HepG2 (cell line): ENCODE measurements around the gene AGPAT2. TPM values are rescaled to one million over a fixed set of nuclear protein-coding genes. Genes with fewer than 3 reads are reported as not detected.

Experiments
- ATF7-NPFF ChIP-seq: sonication (generic); formaldehyde crosslinking; IDR thresholded peaks from 2 replicates; pipeline ENCODE4 v1.8.1; 2023; ENCODE audit warnings: mild to moderate bottlenecking, low read depth, missing genetic modification reagents, moderate library complexity
- FLYWCH1 ChIP-seq: sonication (generic); formaldehyde crosslinking; IDR thresholded peaks from 2 replicates; pipeline ENCODE4 v1.8.1; 2023; ENCODE audit warnings: mild to moderate bottlenecking, missing genetic modification reagents
- FOXA1 ChIP-seq, 2 experiments: fragments of 450-650 bp in 1 of 2; sonication (generic) in 1 of 2; formaldehyde crosslinking in 1 of 2; IDR thresholded peaks; 2 replicates each; pipeline versions ENCODE4 v1.4.0 to v1.6.1; 2016 to 2020; ENCODE audit warnings: missing genetic modification reagents in 1 of 2
- HNRNPL ChIP-seq: fragments of 200-400 bp; formaldehyde crosslinking; IDR thresholded peaks from 2 replicates; pipeline ENCODE4 v1.6.1; 2017; ENCODE audit warnings: mild to moderate bottlenecking, low read depth, low read length
- KAT8 ChIP-seq: IDR thresholded peaks from 2 replicates; pipeline ENCODE4 v1.6.1; 2016; ENCODE audit warnings: missing genetic modification reagents, missing compliant biosample characterization
- RFX1 ChIP-seq: fragments of 450-650 bp; IDR thresholded peaks from 2 replicates; pipeline ENCODE4 v1.6.1; 2017
- RFXANK ChIP-seq: IDR thresholded peaks from 2 replicates; pipeline ENCODE4 v1.6.1; 2016
- SMAD3 ChIP-seq: sonication (generic); formaldehyde crosslinking; IDR thresholded peaks from 2 replicates; pipeline ENCODE4 v1.4.0; 2020; ENCODE audit warnings: missing genetic modification reagents
- TCF7L2 ChIP-seq: IDR thresholded peaks from 2 replicates; pipeline ENCODE4 v1.6.1; 2011; ENCODE audit warnings: mild to moderate bottlenecking, low read depth, low read length, moderate library complexity
- ZNF124 ChIP-seq: sonication (generic); formaldehyde crosslinking; IDR thresholded peaks from 2 replicates; pipeline ENCODE4 v1.4.0; 2020; ENCODE audit warnings: missing genetic modification reagents
- ZNF138 ChIP-seq: sonication (generic); formaldehyde crosslinking; IDR thresholded peaks from 2 replicates; pipeline ENCODE4 v1.5.0; 2020; ENCODE audit warnings: mild to moderate bottlenecking, low read depth, missing genetic modification reagents
- ZNF326 ChIP-seq: sonication (generic); formaldehyde crosslinking; IDR thresholded peaks from 2 replicates; pipeline ENCODE4 v1.4.0; 2020; ENCODE audit warnings: missing genetic modification reagents, borderline replicate concordance
- ZNF337 ChIP-seq: sonication (generic); formaldehyde crosslinking; IDR thresholded peaks from 2 replicates; pipeline ENCODE4 v1.5.1; 2020; ENCODE audit warnings: missing genetic modification reagents, low read depth, mild to moderate bottlenecking, borderline replicate concordance
- ZNF354B ChIP-seq: sonication (generic); formaldehyde crosslinking; IDR thresholded peaks from 2 replicates; pipeline ENCODE4 v1.8.0; 2022; ENCODE audit warnings: mild to moderate bottlenecking, missing genetic modification reagents
- ZSCAN12 ChIP-seq: sonication (generic); formaldehyde crosslinking; IDR thresholded peaks from 2 replicates; pipeline ENCODE4 v1.9.0; 2021; ENCODE audit warnings: mild to moderate bottlenecking, missing genetic modification reagents
- ZSCAN22 ChIP-seq: sonication (generic); formaldehyde crosslinking; IDR thresholded peaks from 2 replicates; pipeline ENCODE4 v1.4.0; 2020; ENCODE audit warnings: mild to moderate bottlenecking, missing genetic modification reagents
- ZSCAN25 ChIP-seq: sonication (generic); formaldehyde crosslinking; IDR thresholded peaks from 2 replicates; pipeline ENCODE4 v1.8.0; 2022; ENCODE audit warnings: mild to moderate bottlenecking, missing genetic modification reagents
- polyA plus RNA-seq, 8 experiments: library from polyadenylated mRNA; depleted of rRNA in 3 of 8; stranded (reverse) in 7 of 8; unstranded in 1 of 8; fragments of >200 nt; fragmentation: Illumina TruSeq in 4 of 8; extraction: Trizol in 4 of 8; gene quantifications; 2 replicates each; pipeline versions ENCODE4 v1.2.1 to v1.2.3, GENCODE V29; 2011 to 2016; ENCODE audit warnings: low read depth in 4 of 8, missing spikeins in 1 of 8, mixed read lengths in 1 of 8; ENCODE audit not compliant: insufficient read depth in 1 of 8
- total RNA-seq, 5 experiments: library from RNA; depleted of rRNA; stranded (reverse); fragments of >200 nt; fragmentation: Illumina TruSeq; extraction: Trizol; gene quantifications; 2 replicates each; pipeline ENCODE4 v1.2.3, GENCODE V29; 2016; ENCODE audit warnings: low read depth in 1 of 5
- TF ChIP-seq, protein P1 (sequence below): sonication (generic); formaldehyde crosslinking; IDR thresholded peaks from 2 replicates; pipeline ENCODE4 v1.8.0; 2022; ENCODE audit warnings: mild to moderate bottlenecking, missing genetic modification reagents, moderate library complexity
- TF ChIP-seq, protein P2 (sequence below): sonication (generic); formaldehyde crosslinking; IDR thresholded peaks from 2 replicates; pipeline ENCODE4 v1.4.0; 2020; ENCODE audit warnings: missing genetic modification reagents, borderline replicate concordance
- TF ChIP-seq, protein P3 (sequence below): sonication (generic); formaldehyde crosslinking; IDR thresholded peaks from 2 replicates; pipeline ENCODE4 v1.4.0; 2020; ENCODE audit warnings: missing genetic modification reagents, low read depth, mild to moderate bottlenecking, borderline replicate concordance
- TF ChIP-seq, protein P4 (sequence below): IDR thresholded peaks from 2 replicates; pipeline ENCODE4 v1.6.1; 2016; ENCODE audit warnings: missing biosample characterization, missing genetic modification reagents, low read depth

The AGPAT2 gene
- total and polyA plus RNA-seq, 2 of the 13 experiments (the other 11 are each of a cell fraction or from before 2014, with no cell fraction given), result 3.9 to 25.8 TPM

DNA sequence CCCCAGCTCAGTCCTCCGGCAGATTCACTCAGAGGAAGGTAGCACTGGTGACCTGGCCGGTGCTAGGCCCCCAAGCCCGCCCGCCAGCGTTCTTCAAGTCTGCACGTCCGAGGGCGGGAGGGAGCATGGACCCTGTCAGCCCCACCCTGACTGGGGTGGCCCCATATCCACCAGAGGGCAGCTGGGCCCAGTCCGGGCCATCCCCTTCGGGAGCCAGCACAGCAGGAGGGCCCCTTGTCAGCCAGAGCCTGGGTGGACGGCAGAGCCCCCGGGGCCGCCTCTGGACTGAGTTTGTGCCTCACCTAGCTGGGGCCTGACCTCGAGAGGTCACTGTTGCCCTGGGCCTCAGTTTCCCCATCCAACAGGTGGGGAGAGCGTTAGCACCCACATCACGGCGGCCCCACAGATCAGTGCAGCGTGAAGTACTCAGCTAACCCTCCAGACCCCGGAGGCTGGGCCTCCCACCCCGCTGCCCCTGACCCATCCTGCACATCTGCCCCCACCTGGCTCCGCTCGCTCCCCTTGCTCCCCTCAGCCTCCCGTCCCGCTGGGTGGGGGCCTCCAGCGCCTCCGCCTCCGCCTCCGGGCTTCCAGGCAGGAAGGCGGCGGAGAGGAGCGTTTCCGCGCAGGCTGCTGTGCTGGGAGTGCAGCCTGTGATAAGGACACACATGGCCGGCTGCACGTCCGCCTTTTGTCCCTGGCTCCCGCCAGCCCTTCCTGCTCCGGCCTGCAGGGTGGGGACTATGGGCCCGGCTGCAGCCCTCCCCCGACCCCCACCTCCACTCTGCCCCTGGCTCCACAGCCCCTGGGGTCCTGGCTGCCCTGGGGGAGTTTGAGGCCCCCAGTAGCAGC is 41.1 kb downstream of the AGPAT2 start (continued):
- TF ChIP-seq ATF7-NPFF (CRISPR knock-in tag) (peak; percentile 31; the same call in 1 of the 2 replicates), ZNF337 (CRISPR knock-in tag) (no peak), RFXANK (CRISPR knock-in tag) (no peak), FOXA1 (IDR thresholded peaks at IDR 0.05) (no peak), FOXA1 (CRISPR knock-in tag; IDR thresholded peaks at IDR 0.05) (no peak), ZSCAN12 (CRISPR knock-in tag) (no peak), ZSCAN25 (CRISPR knock-in tag) (peak; percentile 39; the same call in 1 of the 2 replicates), ZNF124 (no peak), SMAD3 (CRISPR knock-in tag) (no peak), KAT8 (CRISPR knock-in tag) (no peak), ZNF138 (CRISPR knock-in tag) (no peak), ZNF354B (CRISPR knock-in tag) (no peak), ZNF326 (CRISPR knock-in tag) (no peak), RFX1 (no peak), TCF7L2 (no peak), FLYWCH1 (no peak), HNRNPL (no peak), ZSCAN22 (CRISPR knock-in tag) (no peak)
- TF ChIP-seq, protein P1, sequence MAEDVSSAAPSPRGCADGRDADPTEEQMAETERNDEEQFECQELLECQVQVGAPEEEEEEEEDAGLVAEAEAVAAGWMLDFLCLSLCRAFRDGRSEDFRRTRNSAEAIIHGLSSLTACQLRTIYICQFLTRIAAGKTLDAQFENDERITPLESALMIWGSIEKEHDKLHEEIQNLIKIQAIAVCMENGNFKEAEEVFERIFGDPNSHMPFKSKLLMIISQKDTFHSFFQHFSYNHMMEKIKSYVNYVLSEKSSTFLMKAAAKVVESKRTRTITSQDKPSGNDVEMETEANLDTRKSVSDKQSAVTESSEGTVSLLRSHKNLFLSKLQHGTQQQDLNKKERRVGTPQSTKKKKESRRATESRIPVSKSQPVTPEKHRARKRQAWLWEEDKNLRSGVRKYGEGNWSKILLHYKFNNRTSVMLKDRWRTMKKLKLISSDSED, result no peak
- TF ChIP-seq, protein P2, sequence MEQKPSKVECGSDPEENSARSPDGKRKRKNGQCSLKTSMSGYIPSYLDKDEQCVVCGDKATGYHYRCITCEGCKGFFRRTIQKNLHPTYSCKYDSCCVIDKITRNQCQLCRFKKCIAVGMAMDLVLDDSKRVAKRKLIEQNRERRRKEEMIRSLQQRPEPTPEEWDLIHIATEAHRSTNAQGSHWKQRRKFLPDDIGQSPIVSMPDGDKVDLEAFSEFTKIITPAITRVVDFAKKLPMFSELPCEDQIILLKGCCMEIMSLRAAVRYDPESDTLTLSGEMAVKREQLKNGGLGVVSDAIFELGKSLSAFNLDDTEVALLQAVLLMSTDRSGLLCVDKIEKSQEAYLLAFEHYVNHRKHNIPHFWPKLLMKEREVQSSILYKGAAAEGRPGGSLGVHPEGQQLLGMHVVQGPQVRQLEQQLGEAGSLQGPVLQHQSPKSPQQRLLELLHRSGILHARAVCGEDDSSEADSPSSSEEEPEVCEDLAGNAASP (CRISPR knock-in tag), result no peak
- TF ChIP-seq, protein P3, sequence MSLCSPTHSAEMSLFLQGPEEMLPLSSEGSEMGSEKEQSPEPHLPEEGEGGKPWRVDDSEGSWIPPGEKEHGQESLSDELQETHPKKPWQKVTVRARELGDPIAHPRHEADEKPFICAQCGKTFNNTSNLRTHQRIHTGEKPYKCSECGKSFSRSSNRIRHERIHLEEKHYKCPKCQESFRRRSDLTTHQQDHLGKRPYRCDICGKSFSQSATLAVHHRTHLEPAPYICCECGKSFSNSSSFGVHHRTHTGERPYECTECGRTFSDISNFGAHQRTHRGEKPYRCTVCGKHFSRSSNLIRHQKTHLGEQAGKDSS, result no peak
- TF ChIP-seq, protein P4, sequence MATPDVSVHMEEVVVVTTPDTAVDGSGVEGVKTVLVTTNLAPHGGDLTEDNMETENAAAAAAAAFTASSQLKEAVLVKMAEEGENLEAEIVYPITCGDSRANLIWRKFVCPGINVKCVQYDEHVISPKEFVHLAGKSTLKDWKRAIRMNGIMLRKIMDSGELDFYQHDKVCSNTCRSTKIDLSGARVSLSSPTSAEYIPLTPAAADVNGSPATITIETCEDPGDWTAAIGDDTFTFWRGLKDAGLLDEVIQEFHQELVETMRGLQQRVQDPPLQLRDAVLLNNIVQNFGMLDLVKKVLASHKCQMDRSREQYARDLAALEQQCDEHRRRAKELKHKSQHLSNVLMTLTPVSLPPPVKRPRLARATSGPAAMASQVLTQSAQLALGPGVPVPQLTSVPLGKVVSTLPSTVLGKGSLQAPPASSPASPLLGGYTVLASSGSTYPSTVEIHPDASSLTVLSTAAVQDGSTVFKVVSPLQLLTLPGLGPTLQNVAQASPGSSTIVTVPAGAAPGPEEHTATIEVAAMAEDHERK (CRISPR knock-in tag), result no peak
